OCI-LY7 (cell line): ENCODE data around the gene SYTL3. TPM values are rescaled to one million over a fixed set of nuclear protein-coding genes. Genes with fewer than 3 reads are reported as not detected.

Source experiments
- BruUV-seq: library from RNA; stranded (reverse); fragments of 400-500 nt; replicated peaks from 2 replicates; lab custom pipeline; 2021; lab: Mats Ljungman, UMichigan
- CTCF ChIA-PET: fragments of 300-600 bp; sonication (Branson Sonifier 250); formaldehyde crosslinking; loops from one replicate; lab custom pipeline; 2022; ENCODE audit warnings: antibody characterized with exemption; ENCODE audit not compliant: unreplicated experiment; lab: Charles Lee
- POLR2A ChIA-PET: fragments of 300-600 bp; sonication (Branson Sonifier 250); formaldehyde crosslinking; loops from one replicate; lab custom pipeline; 2022; ENCODE audit warnings: antibody characterized with exemption; lab: Charles Lee
- DNase-seq: peaks from one replicate; pipeline ENCODE4 v3.0.0-alpha.2; 2015; ENCODE audit warnings: low spot score
- H2AFZ ChIP-seq: fragments of 200-600 bp; sonication (generic), shearing (Covaris generic); 2 replicates; pipeline ENCODE4 v1.6.1; 2014; ENCODE audit warnings: mild to moderate bottlenecking, antibody characterized with exemption, low read length, moderate library complexity
- H3K27ac ChIP-seq: fragments of 200-600 bp; sonication (generic); 2 replicates; pipeline ENCODE4 v1.5.1; 2014; ENCODE audit warnings: mixed run types, low read depth, mild to moderate bottlenecking, moderate library complexity, low read length, inconsistent platforms; ENCODE audit not compliant: poor library complexity, severe bottlenecking
- H3K36me3 ChIP-seq: fragments of 200-600 bp; sonication (generic); 2 replicates; pipeline ENCODE4 v1.6.1; 2014; ENCODE audit warnings: mild to moderate bottlenecking, antibody characterized with exemption, low read length, moderate library complexity, mixed read lengths; ENCODE audit not compliant: insufficient read depth
- H3K4me1 ChIP-seq: fragments of 200-600 bp; sonication (generic); 2 replicates; pipeline ENCODE4 v1.5.1; 2014; ENCODE audit warnings: mild to moderate bottlenecking, low read length; ENCODE audit not compliant: insufficient read depth, poor library complexity, severe bottlenecking
- H3K4me2 ChIP-seq: fragments of 200-600 bp; sonication (generic); 2 replicates; pipeline ENCODE4 v1.6.1; 2014; ENCODE audit warnings: mild to moderate bottlenecking, low read length
- H3K4me3 ChIP-seq: fragments of 200-600 bp; sonication (generic); 2 replicates; pipeline ENCODE4 v1.5.1; 2014; ENCODE audit warnings: mild to moderate bottlenecking, low read depth, low read length; ENCODE audit not compliant: poor library complexity, severe bottlenecking
- H3K79me2 ChIP-seq: fragments of 200-600 bp; sonication (generic); 2 replicates; pipeline ENCODE4 v1.6.1; 2016; ENCODE audit warnings: low read depth, mild to moderate bottlenecking, low read length, moderate library complexity, mixed read lengths; ENCODE audit not compliant: insufficient read depth
- H3K9me2 ChIP-seq: fragments of 200-600 bp; sonication (generic); 2 replicates; pipeline ENCODE4 v1.6.1; 2016; ENCODE audit warnings: mild to moderate bottlenecking, low read length, mixed read lengths; ENCODE audit not compliant: insufficient read depth
- H3K9me3 ChIP-seq: fragments of 200-600 bp; sonication (generic); 2 replicates; pipeline ENCODE4 v1.6.1; 2014; ENCODE audit warnings: mild to moderate bottlenecking, mixed run types, low read length, mixed read lengths
- H4K20me1 ChIP-seq: fragments of 200-600 bp; sonication (generic); 2 replicates; pipeline ENCODE4 v1.6.1; 2014; ENCODE audit warnings: mild to moderate bottlenecking, antibody characterized with exemption, low read length, moderate library complexity, mixed read lengths; ENCODE audit not compliant: insufficient read depth
- EZH2phosphoT487 ChIP-seq: fragments of 200-600 bp; sonication (generic); IDR thresholded peaks from 2 replicates; pipeline ENCODE4 v1.6.1; 2018; ENCODE audit warnings: low read depth, borderline replicate concordance, mild to moderate bottlenecking, mixed run types, antibody characterized with exemption, low read length, moderate library complexity, mixed read lengths
- intact Hi-C: fragments of 100-400 bp; cut with micrococcal nuclease; formaldehyde crosslinking; loops from one replicate; pipeline ENCODE4 v1.10.0; 2022; ENCODE audit not compliant: unreplicated experiment
- total RNA-seq, 2 experiments: library from RNA; depleted of rRNA in 1 of 2; stranded (reverse); fragments of >200 nt in 1 of 2; shearing (Covaris generic) in 1 of 2; gene quantifications; 2 replicates each; pipeline ENCODE4 v1.2.3, GENCODE V29; 2014 to 2022
- TF ChIP-seq, protein P1 (sequence below): fragments of 200-600 bp; sonication (generic); conservative IDR thresholded peaks from 2 replicates; pipeline ENCODE4 v1.5.1; 2014; ENCODE audit warnings: mild to moderate bottlenecking, antibody characterized with exemption, low read length, moderate library complexity, mixed read lengths

Gene SYTL3
- total RNA-seq, 2 experiments from 2014 or later, result 0.32 to 0.89 TPM

DNA sequence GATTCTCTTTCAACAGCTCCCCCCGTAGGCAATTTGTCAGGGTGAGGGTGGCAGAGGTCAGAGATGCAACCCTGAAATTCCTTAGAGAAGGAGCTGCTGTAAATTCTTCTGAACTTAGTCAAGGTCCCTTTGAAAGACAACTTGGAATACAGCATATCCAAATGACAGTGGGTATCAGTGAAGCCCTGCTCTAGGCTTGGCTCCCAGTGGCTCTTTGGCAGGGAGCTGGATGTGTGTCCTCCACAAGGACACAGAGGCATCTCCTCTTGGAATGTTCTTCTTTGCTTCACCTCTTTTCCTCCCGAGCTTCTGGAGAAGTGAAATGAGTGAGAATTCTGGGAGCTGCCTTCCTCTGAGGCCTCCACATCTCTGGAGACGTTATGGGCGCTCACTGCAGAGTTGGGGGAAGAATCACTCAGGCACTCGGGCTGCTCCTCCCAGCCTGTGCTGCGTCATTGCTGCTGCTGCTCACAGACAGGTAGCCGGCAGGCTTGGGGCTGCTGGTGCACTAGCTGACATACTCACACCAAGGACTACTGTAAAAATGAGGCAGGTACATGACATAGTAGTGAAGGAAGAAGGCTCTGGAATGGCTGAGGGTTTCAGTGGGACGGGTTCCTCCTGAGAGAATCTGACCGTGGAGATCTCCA lies 39.4 kb upstream of the SYTL3 start:
- Histone ChIP-seq H3K79me2 (no peaks in the 10 kb centered on the region), H3K4me3 (no peak overlapping the region), H3K9me2 (no peaks in the 10 kb centered on the region), H3K4me1 (no peaks in the 10 kb centered on the region), H2AFZ (no peak overlapping the region), H3K9me3 (no peaks in the 10 kb centered on the region), H3K4me2 (no peak overlapping the region), H3K36me3 (peaks cover 69% of the 10 kb centered on the region), H3K27ac (no peak overlapping the region), H4K20me1 (no peaks in the 10 kb centered on the region)
- POLR2A ChIA-PET, result interaction anchor here (0.5 kb wide), 1 partner anchor 16 kb away, joined by 6 read pairs; no protein-coding TSS in a partner anchor
- CTCF ChIA-PET, result no interaction called here
- intact Hi-C loops, result no loop called here
- no peak for DNase-seq
- BruUV-seq, result no TSS peak
- no peak for TF ChIP-seq EZH2phosphoT487
- TF ChIP-seq, protein P1, sequence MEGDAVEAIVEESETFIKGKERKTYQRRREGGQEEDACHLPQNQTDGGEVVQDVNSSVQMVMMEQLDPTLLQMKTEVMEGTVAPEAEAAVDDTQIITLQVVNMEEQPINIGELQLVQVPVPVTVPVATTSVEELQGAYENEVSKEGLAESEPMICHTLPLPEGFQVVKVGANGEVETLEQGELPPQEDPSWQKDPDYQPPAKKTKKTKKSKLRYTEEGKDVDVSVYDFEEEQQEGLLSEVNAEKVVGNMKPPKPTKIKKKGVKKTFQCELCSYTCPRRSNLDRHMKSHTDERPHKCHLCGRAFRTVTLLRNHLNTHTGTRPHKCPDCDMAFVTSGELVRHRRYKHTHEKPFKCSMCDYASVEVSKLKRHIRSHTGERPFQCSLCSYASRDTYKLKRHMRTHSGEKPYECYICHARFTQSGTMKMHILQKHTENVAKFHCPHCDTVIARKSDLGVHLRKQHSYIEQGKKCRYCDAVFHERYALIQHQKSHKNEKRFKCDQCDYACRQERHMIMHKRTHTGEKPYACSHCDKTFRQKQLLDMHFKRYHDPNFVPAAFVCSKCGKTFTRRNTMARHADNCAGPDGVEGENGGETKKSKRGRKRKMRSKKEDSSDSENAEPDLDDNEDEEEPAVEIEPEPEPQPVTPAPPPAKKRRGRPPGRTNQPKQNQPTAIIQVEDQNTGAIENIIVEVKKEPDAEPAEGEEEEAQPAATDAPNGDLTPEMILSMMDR, result no peak

DNA sequence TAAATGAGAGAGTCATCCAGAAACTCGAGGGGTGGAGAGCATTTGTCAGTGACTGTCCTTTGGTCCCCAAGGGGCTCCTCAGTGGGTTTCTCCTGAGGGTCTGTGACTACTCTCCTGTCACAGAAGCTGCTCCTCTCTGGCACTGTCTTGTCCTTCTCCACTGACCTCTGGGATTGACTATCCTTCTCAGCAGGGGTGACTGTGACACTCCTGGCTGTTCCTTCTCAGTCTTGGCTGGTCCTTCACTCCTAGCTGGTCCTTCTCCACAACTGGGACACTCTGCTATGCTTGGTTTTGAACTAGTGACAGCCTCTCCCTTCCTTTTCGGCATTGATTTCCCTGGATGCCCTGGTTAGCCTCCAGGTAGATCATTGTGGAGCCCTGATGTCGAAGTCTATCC lies 38.8 kb upstream of the SYTL3 start:
- no peak overlapping the region for H3K27ac ChIP-seq
- H4K20me1 ChIP-seq, result no peaks in the 10 kb centered on the region
- H3K4me1 ChIP-seq, result no peaks in the 10 kb centered on the region
- H3K9me3 ChIP-seq, result no peaks in the 10 kb centered on the region
- H3K9me2 ChIP-seq, result no peaks in the 10 kb centered on the region
- DNase-seq, result no peak
- ChIA-PET CTCF (no interaction called here), POLR2A (no interaction called here)
- H3K79me2 ChIP-seq, result no peaks in the 10 kb centered on the region
- no peak overlapping the region for H3K4me2 ChIP-seq
- no peak overlapping the region for H2AFZ ChIP-seq
- intact Hi-C loops, result no loop called here
- no peak for TF ChIP-seq EZH2phosphoT487
- TF ChIP-seq, protein P1, result no peak
- H3K36me3 ChIP-seq, result peaks cover 65% of the 10 kb centered on the region
- H3K4me3 ChIP-seq, result no peak overlapping the region
- no TSS peak for BruUV-seq
